Endodermal cell (in vitro differentiated cells): Measurements from ENCODE around the gene SMPD3. TPM values are rescaled to one million over a fixed set of nuclear protein-coding genes. Genes with fewer than 3 reads are reported as not detected.

Experiments
- DNase-seq: peaks from one replicate; pipeline ENCODE4 v3.0.0-alpha.2; 2017
- H3K27ac ChIP-seq: 2 replicates; pipeline ENCODE4 v1.5.1; 2013; ENCODE audit warnings: mild to moderate bottlenecking, low read depth, low read length, moderate library complexity
- H3K27me3 ChIP-seq: 2 replicates; pipeline ENCODE4 v1.6.1; 2013; ENCODE audit warnings: mild to moderate bottlenecking, low read length, moderate library complexity; ENCODE audit not compliant: insufficient read depth, control insufficient read depth, poor library complexity, severe bottlenecking
- H3K36me3 ChIP-seq: 2 replicates; pipeline ENCODE4 v1.7.0; 2013; ENCODE audit warnings: mild to moderate bottlenecking, low read length, moderate library complexity; ENCODE audit not compliant: control insufficient read depth, insufficient read depth
- H3K4me1 ChIP-seq: one replicate; pipeline ENCODE4 v1.7.0; 2013; ENCODE audit warnings: low read length; ENCODE audit not compliant: control insufficient read depth, insufficient read depth
- H3K4me3 ChIP-seq: 2 replicates; pipeline ENCODE4 v1.5.1; 2013; ENCODE audit warnings: mild to moderate bottlenecking, low read length, moderate library complexity
- H3K9ac ChIP-seq: 2 replicates; pipeline ENCODE4 v1.6.1; 2013; ENCODE audit warnings: mild to moderate bottlenecking, low read length, moderate library complexity; ENCODE audit not compliant: poor library complexity, severe bottlenecking; ENCODE audit errors: extremely low read depth
- H3K9me3 ChIP-seq: 2 replicates; pipeline ENCODE4 v1.6.1; 2013; ENCODE audit warnings: mild to moderate bottlenecking, low read length, moderate library complexity; ENCODE audit not compliant: control insufficient read depth
- H3K27ac Mint-ChIP-seq: 2 replicates; pipeline ENCODE4 v1.8.0; 2020; ENCODE audit warnings: mixed read lengths
- H3K27me3 Mint-ChIP-seq: 2 replicates; pipeline ENCODE4 v1.8.0; 2021; ENCODE audit warnings: mild to moderate bottlenecking, mixed read lengths; ENCODE audit not compliant: insufficient read depth
- H3K36me3 Mint-ChIP-seq: 2 replicates; pipeline ENCODE4 v1.8.0; 2020; ENCODE audit warnings: low read depth, mixed read lengths
- H3K4me1 Mint-ChIP-seq: 2 replicates; pipeline ENCODE4 v1.8.0; 2020; ENCODE audit warnings: mixed read lengths
- H3K4me3 Mint-ChIP-seq: 2 replicates; pipeline ENCODE4 v1.8.0; 2020; ENCODE audit warnings: mild to moderate bottlenecking, moderate library complexity, mixed read lengths
- H3K9me3 Mint-ChIP-seq: 2 replicates; pipeline ENCODE4 v1.8.0; 2020; ENCODE audit warnings: mild to moderate bottlenecking, mixed read lengths
- WGBS, 2 experiments: methylation state at CpG; one replicate each; pipeline versions ENCODE4 v1.1.5 to v1.1.7; 2013; ENCODE audit warnings: missing lambda C conversion rate in 2 of 2, mixed read lengths in 1 of 2; ENCODE audit not compliant: insufficient coverage in 1 of 2, insufficient read length in 1 of 2; 5-methylcytosine and 5-hydroxymethylcytosine counted together
- total RNA-seq, 2 donors: library from RNA; stranded (reverse); fragmentation: NEBNext Ultra II Directional in 1 of 2; extraction: Animal tissue kit (Norgen Biotek cat#: 25700) in 1 of 2; gene quantifications; 2 replicates in 1 of 2; 3 replicates in 1 of 2; pipeline ENCODE4 v1.2.1, GENCODE V29; 2021
- TF ChIP-seq, protein P1 (sequence below): fragments of 200-600 bp; sonication (generic); conservative IDR thresholded peaks from 2 replicates; pipeline ENCODE4 v1.5.0; 2021; ENCODE audit warnings: antibody characterized with exemption, mild to moderate bottlenecking

Gene SMPD3
- total RNA-seq, 2 donors from 2014 or later: 0.07 TPM; not detected in 1

DNA sequence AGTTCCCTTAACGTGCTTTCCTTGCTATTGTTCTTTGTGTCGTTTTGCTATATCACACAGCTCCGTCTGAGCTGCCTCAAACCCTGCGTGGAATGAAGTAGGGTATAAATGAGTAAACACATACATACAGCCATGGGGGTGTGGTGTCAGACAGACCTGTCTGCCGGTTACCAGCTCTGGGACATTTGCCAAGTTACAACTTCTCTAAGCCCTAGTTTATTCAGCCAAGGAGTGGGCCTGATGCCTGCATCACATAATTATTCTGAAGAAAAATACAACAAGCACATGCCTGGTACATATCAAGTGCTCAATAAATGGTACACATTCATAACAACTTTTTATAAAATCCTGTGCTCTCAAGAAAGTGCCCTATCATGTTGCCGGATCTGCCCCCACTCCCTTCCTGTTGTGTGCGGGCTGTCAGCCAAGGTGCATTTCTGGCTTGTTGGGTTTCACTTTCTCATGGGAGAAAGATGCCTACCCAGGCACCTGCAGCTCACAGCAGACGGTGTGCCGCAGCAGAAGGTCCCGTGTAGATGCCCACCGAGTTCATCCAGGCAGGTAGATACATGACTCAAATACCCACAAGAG lies 30.5 kb downstream of the SMPD3 start:
- Histone ChIP-seq H3K4me3 (no peak overlapping the region), H3K27ac (no peak overlapping the region), H3K4me1 (no peaks in the 10 kb centered on the region), H3K9me3 (no peaks in the 10 kb centered on the region), H3K27me3 (no peaks in the 10 kb centered on the region), H3K9ac (no peak overlapping the region), H3K36me3 (no peaks in the 10 kb centered on the region)
- Mint-ChIP-seq H3K9me3 (no peaks in the 10 kb centered on the region), H3K27ac (no peak overlapping the region), H3K4me1 (peaks cover 25% of the 10 kb centered on the region), H3K36me3 (no peaks in the 10 kb centered on the region), H3K27me3 (peaks cover 5% of the 10 kb centered on the region), H3K4me3 (no peak overlapping the region)
- no peak for DNase-seq
- 91 to 100% methylated on average over 4 to 11 of the region's 11 CpGs for WGBS, 2 experiments
- TF ChIP-seq, protein P1, sequence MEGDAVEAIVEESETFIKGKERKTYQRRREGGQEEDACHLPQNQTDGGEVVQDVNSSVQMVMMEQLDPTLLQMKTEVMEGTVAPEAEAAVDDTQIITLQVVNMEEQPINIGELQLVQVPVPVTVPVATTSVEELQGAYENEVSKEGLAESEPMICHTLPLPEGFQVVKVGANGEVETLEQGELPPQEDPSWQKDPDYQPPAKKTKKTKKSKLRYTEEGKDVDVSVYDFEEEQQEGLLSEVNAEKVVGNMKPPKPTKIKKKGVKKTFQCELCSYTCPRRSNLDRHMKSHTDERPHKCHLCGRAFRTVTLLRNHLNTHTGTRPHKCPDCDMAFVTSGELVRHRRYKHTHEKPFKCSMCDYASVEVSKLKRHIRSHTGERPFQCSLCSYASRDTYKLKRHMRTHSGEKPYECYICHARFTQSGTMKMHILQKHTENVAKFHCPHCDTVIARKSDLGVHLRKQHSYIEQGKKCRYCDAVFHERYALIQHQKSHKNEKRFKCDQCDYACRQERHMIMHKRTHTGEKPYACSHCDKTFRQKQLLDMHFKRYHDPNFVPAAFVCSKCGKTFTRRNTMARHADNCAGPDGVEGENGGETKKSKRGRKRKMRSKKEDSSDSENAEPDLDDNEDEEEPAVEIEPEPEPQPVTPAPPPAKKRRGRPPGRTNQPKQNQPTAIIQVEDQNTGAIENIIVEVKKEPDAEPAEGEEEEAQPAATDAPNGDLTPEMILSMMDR: no peak

DNA sequence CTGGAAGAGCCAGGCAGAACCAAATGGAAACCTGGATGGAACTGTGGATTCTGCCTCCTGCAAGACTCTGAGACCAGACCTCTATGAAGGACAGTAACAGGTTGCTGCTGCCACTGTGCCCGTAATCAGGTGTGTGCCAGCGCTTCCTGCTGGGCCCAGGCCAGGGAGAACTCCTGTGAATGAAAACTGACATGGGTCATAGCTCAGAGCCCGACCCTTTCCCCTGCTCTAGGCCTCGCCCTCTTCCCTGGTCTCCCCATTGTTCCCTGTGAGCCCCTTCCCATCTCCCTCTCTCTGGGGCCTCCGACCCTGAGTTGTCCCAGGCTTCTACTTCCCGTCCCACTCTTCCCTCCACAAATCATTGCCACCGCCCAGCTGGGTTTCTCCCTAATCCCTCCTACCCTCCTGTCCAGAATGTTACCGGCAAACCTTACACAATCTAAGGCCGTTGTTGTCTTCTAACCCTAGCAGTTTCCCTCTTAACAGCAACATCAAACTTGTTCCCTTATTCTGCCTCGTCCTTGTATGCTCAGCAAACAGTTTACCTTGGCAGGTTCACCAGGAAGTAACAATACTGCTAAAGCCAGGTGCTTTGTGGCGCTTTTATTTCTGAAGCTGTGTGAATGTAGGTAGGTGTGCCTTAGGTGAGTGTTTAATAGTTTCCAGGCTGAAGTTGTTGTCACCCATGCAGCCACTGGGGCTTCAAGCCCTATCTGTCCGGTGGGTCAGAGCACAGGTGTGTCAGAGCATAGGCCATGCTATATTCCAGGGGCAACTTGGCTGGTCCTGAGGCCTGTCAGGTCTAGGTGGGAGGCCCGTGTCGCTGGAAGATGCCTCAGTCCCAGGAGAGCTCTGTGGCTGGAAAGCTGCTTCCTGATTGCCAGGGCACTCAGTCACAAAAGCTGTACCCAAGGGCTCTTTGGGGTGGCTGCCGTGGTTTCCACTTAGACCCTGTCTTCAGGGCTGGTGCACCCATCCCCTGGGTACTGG lies 32.0 kb downstream of the SMPD3 start:
- no peak for DNase-seq
- no peaks in the 10 kb centered on the region for H3K4me1 ChIP-seq
- no peak overlapping the region for H3K4me3 ChIP-seq
- no peaks in the 10 kb centered on the region for H3K9me3 Mint-ChIP-seq
- no peaks in the 10 kb centered on the region for H3K36me3 Mint-ChIP-seq
- peaks cover 9% of the 10 kb centered on the region for H3K27me3 Mint-ChIP-seq
- H3K4me3 Mint-ChIP-seq: no peak overlapping the region
- 87 to 89% methylated on average over 10 to 15 of the region's 15 CpGs for WGBS, 2 experiments
- no peaks in the 10 kb centered on the region for H3K9me3 ChIP-seq
- H3K36me3 ChIP-seq: no peaks in the 10 kb centered on the region
- TF ChIP-seq, protein P1: no peak
- H3K4me1 Mint-ChIP-seq: peaks cover 17% of the 10 kb centered on the region
- H3K27ac Mint-ChIP-seq: peak overlapping the region; percentile 37
- no peak overlapping the region for H3K9ac ChIP-seq
- H3K27ac ChIP-seq: no peak overlapping the region
- H3K27me3 ChIP-seq: no peaks in the 10 kb centered on the region

DNA sequence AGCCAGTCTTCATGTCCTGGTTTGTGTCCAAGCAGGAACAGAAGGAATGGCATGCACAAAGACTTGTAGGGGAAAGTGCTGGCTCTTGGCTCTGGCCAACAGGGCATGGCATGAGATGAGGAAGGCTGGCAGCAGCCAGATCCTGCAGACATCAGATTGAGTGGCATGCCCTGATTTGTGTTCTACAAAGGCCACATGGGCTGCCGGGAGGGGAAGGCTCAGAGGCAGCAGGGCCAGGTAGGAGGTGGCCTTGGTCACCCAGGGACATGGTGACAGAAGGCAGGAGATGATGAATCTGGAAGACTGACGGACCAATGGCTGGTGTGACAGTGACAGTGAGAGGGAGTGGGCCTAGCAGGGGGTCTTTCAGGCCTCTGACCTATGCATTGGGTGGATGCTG lies 33.7 kb downstream of the SMPD3 start:
- Mint-ChIP-seq H3K4me1 (peaks cover 10% of the 10 kb centered on the region), H3K36me3 (no peaks in the 10 kb centered on the region), H3K9me3 (no peaks in the 10 kb centered on the region), H3K27me3 (peaks cover 9% of the 10 kb centered on the region), H3K27ac (no peak overlapping the region), H3K4me3 (no peak overlapping the region)
- Histone ChIP-seq H3K4me3 (no peak overlapping the region), H3K9me3 (no peaks in the 10 kb centered on the region), H3K36me3 (no peaks in the 10 kb centered on the region), H3K27ac (no peak overlapping the region), H3K9ac (no peak overlapping the region), H3K4me1 (no peaks in the 10 kb centered on the region), H3K27me3 (no peaks in the 10 kb centered on the region)
- no peak for DNase-seq
- WGBS, 2 experiments: 67 to 68% methylated on average over 2 of the region's 2 CpGs
- TF ChIP-seq, protein P1: no peak
